Measurements from ENCODE around the gene CCT3. TPM values are rescaled to one million over a fixed set of nuclear protein-coding genes. Genes with fewer than 3 reads are reported as not detected.
"Not testable (repeated sequence)": the region's sequence is repeated elsewhere in the genome, so short reads cannot be mapped to it uniquely, and the experiment has no call there.

The CCT3 gene
- total RNA-seq, 1 experiment from 2014 or later, result 691 TPM

GRCh38 chr1:156346035-156346434, 7.9 kb upstream of the CCT3 start:
- in situ Hi-C loops (cut with HindIII; ENCODE audit: low pct_unique_long_range_greater_than_20kb, low sequenced_read_pairs), result not testable (repeated sequence)

GRCh38 chr1:156344409-156344808, 6.3 kb upstream of the CCT3 start:
- no peak for DNase-seq (ENCODE audit: low read depth)
- in situ Hi-C loops (cut with HindIII; ENCODE audit: low pct_unique_long_range_greater_than_20kb, low sequenced_read_pairs), result no loop called here

More at GRCh38 chr1:156346035-156346434, 7.9 kb upstream of the CCT3 start:
- DNase-seq (ENCODE audit: low read depth), result not testable (repeated sequence)

GRCh38 chr1:156342166-156342955, 4.3 kb upstream of the CCT3 start:
- in situ Hi-C loops (cut with HindIII; ENCODE audit: low pct_unique_long_range_greater_than_20kb, low sequenced_read_pairs), result no loop called here
- DNase-seq (ENCODE audit: low read depth), result no peak

- no peak for DNase-seq (ENCODE audit: low read depth)
- in situ Hi-C loops (cut with HindIII; ENCODE audit: low pct_unique_long_range_greater_than_20kb, low sequenced_read_pairs), result no loop called here
Measured at GRCh38 chr1:156337888-156338179, 258 bp downstream of the CCT3 start.

GRCh38 chr1:156337052-156337887, 822 bp downstream of the CCT3 start:
- in situ Hi-C loops (cut with HindIII; ENCODE audit: low pct_unique_long_range_greater_than_20kb, low sequenced_read_pairs), result no loop called here
- peak; percentile 25 for DNase-seq (ENCODE audit: low read depth)

- in situ Hi-C loops (cut with HindIII; ENCODE audit: low pct_unique_long_range_greater_than_20kb, low sequenced_read_pairs), result no loop called here
- no peak for DNase-seq (ENCODE audit: low read depth)
Measured at GRCh38 chr1:156336242-156336641, 1.9 kb downstream of the CCT3 start.

GRCh38 chr1:156323179-156323578, 14.9 kb downstream of the CCT3 start:
- in situ Hi-C loops (cut with HindIII; ENCODE audit: low pct_unique_long_range_greater_than_20kb, low sequenced_read_pairs), result not testable (repeated sequence)

GRCh38 chr1:156320560-156320959, 17.5 kb downstream of the CCT3 start:
- no peak for DNase-seq (ENCODE audit: low read depth)
- in situ Hi-C loops (cut with HindIII; ENCODE audit: low pct_unique_long_range_greater_than_20kb, low sequenced_read_pairs), result no loop called here

More at GRCh38 chr1:156323179-156323578, 14.9 kb downstream of the CCT3 start:
- DNase-seq (ENCODE audit: low read depth), result not testable (repeated sequence)

GRCh38 chr1:156319664-156320063, 18.4 kb downstream of the CCT3 start:
- DNase-seq (ENCODE audit: low read depth), result peak; percentile 22
- in situ Hi-C loops (cut with HindIII; ENCODE audit: low pct_unique_long_range_greater_than_20kb, low sequenced_read_pairs), result no loop called here

GRCh38 chr1:156316909-156317308, 21.2 kb downstream of the CCT3 start:
- DNase-seq (ENCODE audit: low read depth), result no peak
- in situ Hi-C loops (cut with HindIII; ENCODE audit: low pct_unique_long_range_greater_than_20kb, low sequenced_read_pairs), result no loop called here

- DNase-seq (ENCODE audit: low read depth), result no peak
- in situ Hi-C loops (cut with HindIII; ENCODE audit: low pct_unique_long_range_greater_than_20kb, low sequenced_read_pairs), result no loop called here
Measured at GRCh38 chr1:156310962-156311361, 27.1 kb downstream of the CCT3 start.

GRCh38 chr1:156308078-156308477, 30.0 kb downstream of the CCT3 start:
- in situ Hi-C loops (cut with HindIII; ENCODE audit: low pct_unique_long_range_greater_than_20kb, low sequenced_read_pairs), result no loop called here
- DNase-seq (ENCODE audit: low read depth), result peak; percentile 21

- in situ Hi-C loops (cut with HindIII; ENCODE audit: low pct_unique_long_range_greater_than_20kb, low sequenced_read_pairs), result no loop called here
- DNase-seq (ENCODE audit: low read depth), result no peak
Measured at GRCh38 chr1:156305215-156305614, 32.9 kb downstream of the CCT3 start.

- DNase-seq (ENCODE audit: low read depth), result no peak
- in situ Hi-C loops (cut with HindIII; ENCODE audit: low pct_unique_long_range_greater_than_20kb, low sequenced_read_pairs), result no loop called here
Measured at GRCh38 chr1:156303241-156303640, 34.9 kb downstream of the CCT3 start.

GRCh38 chr1:156298852-156299357, 39.2 kb downstream of the CCT3 start, which contains the start of gene VHLL:
Gene VHLL (minus strand): TSS chr1:156299307. CDS start chr1:156299189, 118 bp downstream.
- no peak for DNase-seq (ENCODE audit: low read depth)
- in situ Hi-C loops (cut with HindIII; ENCODE audit: low pct_unique_long_range_greater_than_20kb, low sequenced_read_pairs), result no loop called here

GRCh38 chr1:156295391-156295947, 42.6 kb downstream of the CCT3 start, which contains the start of gene GLMP:
Gene GLMP (minus strand): TSS chr1:156295679. CDS start chr1:156295645, 34 bp downstream.
- in situ Hi-C loops (cut with HindIII; ENCODE audit: low pct_unique_long_range_greater_than_20kb, low sequenced_read_pairs), result no loop called here

GRCh38 chr1:156293895-156294294, 44.2 kb downstream of the CCT3 start:
- in situ Hi-C loops (cut with HindIII; ENCODE audit: low pct_unique_long_range_greater_than_20kb, low sequenced_read_pairs), result no loop called here
- DNase-seq (ENCODE audit: low read depth), result no peak

More at GRCh38 chr1:156295391-156295947, 42.6 kb downstream of the CCT3 start, which contains the start of gene GLMP:
- DNase-seq (ENCODE audit: low read depth), result peak; percentile 50

GRCh38 chr1:156293098-156293434, 45.0 kb downstream of the CCT3 start:
- no peak for DNase-seq (ENCODE audit: low read depth)
- in situ Hi-C loops (cut with HindIII; ENCODE audit: low pct_unique_long_range_greater_than_20kb, low sequenced_read_pairs), result no loop called here

Measured in Caki2 (cell line).